Gastrocnemius medialis (tissue), 4 donors: Measurements from ENCODE around the gene TNFSF13.

ENCODE experiments used
- CTCF ChIP-seq, 5 experiments: fragments of 450-650 bp in 3 of 5; fragments of 200-600 bp in 2 of 5; sonication (generic) in 2 of 5; IDR thresholded peaks in 4 of 5; conservative IDR thresholded peaks in 1 of 5; 1 replicate in 4 of 5; 2 replicates in 1 of 5; pipeline ENCODE4 v1.5.1; 2016 to 2019; ENCODE audit warnings: antibody characterized with exemption in 5 of 5, mild to moderate bottlenecking in 3 of 5, moderate library complexity in 3 of 5
- POLR2A ChIP-seq, 2 donors: fragments of 450-650 bp; IDR thresholded peaks; one replicate each; pipeline ENCODE4 v1.6.1; 2017; ENCODE audit warnings: antibody characterized with exemption in 2 of 2, mild to moderate bottlenecking in 2 of 2, moderate library complexity in 2 of 2

- TF ChIP-seq CTCF (IDR thresholded peaks at IDR 0.05 in 4 of 5, conservative IDR thresholded peaks at IDR 0.05 in 1 of 5) (no peak), POLR2A (IDR thresholded peaks at IDR 0.05) (no peak)
Observed at GRCh38 chr17:7509937-7510336, 48.6 kb upstream of the TNFSF13 start.
